Endodermal cell (in vitro differentiated cells): ENCODE data around the gene ADGRB3. TPM values are rescaled to one million over a fixed set of nuclear protein-coding genes. Genes with fewer than 3 reads are reported as not detected.

Experiments
- DNase-seq: peaks from one replicate; pipeline ENCODE4 v3.0.0-alpha.2; 2017
- H3K27ac ChIP-seq: 2 replicates; pipeline ENCODE4 v1.5.1; 2013; ENCODE audit warnings: mild to moderate bottlenecking, low read depth, low read length, moderate library complexity
- H3K27me3 ChIP-seq: 2 replicates; pipeline ENCODE4 v1.6.1; 2013; ENCODE audit warnings: mild to moderate bottlenecking, low read length, moderate library complexity; ENCODE audit not compliant: insufficient read depth, control insufficient read depth, poor library complexity, severe bottlenecking
- H3K36me3 ChIP-seq: 2 replicates; pipeline ENCODE4 v1.7.0; 2013; ENCODE audit warnings: mild to moderate bottlenecking, low read length, moderate library complexity; ENCODE audit not compliant: control insufficient read depth, insufficient read depth
- H3K4me1 ChIP-seq: one replicate; pipeline ENCODE4 v1.7.0; 2013; ENCODE audit warnings: low read length; ENCODE audit not compliant: control insufficient read depth, insufficient read depth
- H3K4me3 ChIP-seq: 2 replicates; pipeline ENCODE4 v1.5.1; 2013; ENCODE audit warnings: mild to moderate bottlenecking, low read length, moderate library complexity
- H3K9ac ChIP-seq: 2 replicates; pipeline ENCODE4 v1.6.1; 2013; ENCODE audit warnings: mild to moderate bottlenecking, low read length, moderate library complexity; ENCODE audit not compliant: poor library complexity, severe bottlenecking; ENCODE audit errors: extremely low read depth
- H3K9me3 ChIP-seq: 2 replicates; pipeline ENCODE4 v1.6.1; 2013; ENCODE audit warnings: mild to moderate bottlenecking, low read length, moderate library complexity; ENCODE audit not compliant: control insufficient read depth
- H3K27ac Mint-ChIP-seq: 2 replicates; pipeline ENCODE4 v1.8.0; 2020; ENCODE audit warnings: mixed read lengths
- H3K27me3 Mint-ChIP-seq: 2 replicates; pipeline ENCODE4 v1.8.0; 2021; ENCODE audit warnings: mild to moderate bottlenecking, mixed read lengths; ENCODE audit not compliant: insufficient read depth
- H3K36me3 Mint-ChIP-seq: 2 replicates; pipeline ENCODE4 v1.8.0; 2020; ENCODE audit warnings: low read depth, mixed read lengths
- H3K4me1 Mint-ChIP-seq: 2 replicates; pipeline ENCODE4 v1.8.0; 2020; ENCODE audit warnings: mixed read lengths
- H3K4me3 Mint-ChIP-seq: 2 replicates; pipeline ENCODE4 v1.8.0; 2020; ENCODE audit warnings: mild to moderate bottlenecking, moderate library complexity, mixed read lengths
- H3K9me3 Mint-ChIP-seq: 2 replicates; pipeline ENCODE4 v1.8.0; 2020; ENCODE audit warnings: mild to moderate bottlenecking, mixed read lengths
- CTCF ChIP-seq: fragments of 200-600 bp; sonication (generic); conservative IDR thresholded peaks from 2 replicates; pipeline ENCODE4 v1.5.0; 2021; ENCODE audit warnings: antibody characterized with exemption, mild to moderate bottlenecking
- WGBS, 2 experiments: methylation state at CpG; one replicate each; pipeline versions ENCODE4 v1.1.5 to v1.1.7; 2013; ENCODE audit warnings: missing lambda C conversion rate in 2 of 2, mixed read lengths in 1 of 2; ENCODE audit not compliant: insufficient coverage in 1 of 2, insufficient read length in 1 of 2; 5-methylcytosine and 5-hydroxymethylcytosine counted together
- total RNA-seq, 2 donors: library from RNA; stranded (reverse); fragmentation: NEBNext Ultra II Directional in 1 of 2; extraction: Animal tissue kit (Norgen Biotek cat#: 25700) in 1 of 2; gene quantifications; 2 replicates in 1 of 2; 3 replicates in 1 of 2; pipeline ENCODE4 v1.2.1, GENCODE V29; 2021

The ADGRB3 gene
- total RNA-seq, 2 donors from 2014 or later, result 0.33 to 1.3 TPM

- Histone ChIP-seq H3K27ac (no peak overlapping the region), H3K27me3 (no peaks in the 10 kb centered on the region), H3K4me3 (no peak overlapping the region), H3K9ac (no peak overlapping the region), H3K36me3 (no peaks in the 10 kb centered on the region), H3K9me3 (no peaks in the 10 kb centered on the region), H3K4me1 (no peaks in the 10 kb centered on the region)
- no peak overlapping the region for H3K27ac Mint-ChIP-seq
- no peak overlapping the region for H3K4me3 Mint-ChIP-seq
- WGBS, 2 experiments, result 90 to 98% methylated on average over 2 of the region's 3 CpGs
- no peak for DNase-seq
- H3K9me3 Mint-ChIP-seq, result no peaks in the 10 kb centered on the region
- no peak for TF ChIP-seq CTCF
- H3K4me1 Mint-ChIP-seq, result peaks cover 2% of the 10 kb centered on the region
- H3K27me3 Mint-ChIP-seq, result no peaks in the 10 kb centered on the region
- no peaks in the 10 kb centered on the region for H3K36me3 Mint-ChIP-seq
Observed at GRCh38 chr6:69181964-69182363, 546.9 kb downstream of the ADGRB3 start.

- no peaks in the 10 kb centered on the region for H3K4me1 Mint-ChIP-seq
- H3K9me3 Mint-ChIP-seq, result no peaks in the 10 kb centered on the region
- Histone ChIP-seq H3K27ac (no peak overlapping the region), H3K4me1 (no peaks in the 10 kb centered on the region), H3K9ac (no peak overlapping the region), H3K36me3 (no peaks in the 10 kb centered on the region), H3K9me3 (no peaks in the 10 kb centered on the region), H3K4me3 (no peak overlapping the region), H3K27me3 (no peaks in the 10 kb centered on the region)
- H3K36me3 Mint-ChIP-seq, result no peaks in the 10 kb centered on the region
- no peak for TF ChIP-seq CTCF
- H3K27ac Mint-ChIP-seq, result no peak overlapping the region
- H3K27me3 Mint-ChIP-seq, result no peaks in the 10 kb centered on the region
- H3K4me3 Mint-ChIP-seq, result no peak overlapping the region
- WGBS, 2 experiments, result 86 to 100% methylated on average over 2 to 3 of the region's 3 CpGs
- no peak for DNase-seq
Observed at GRCh38 chr6:69185276-69185675, 550.2 kb downstream of the ADGRB3 start.

- H3K27me3 Mint-ChIP-seq, result no peaks in the 10 kb centered on the region
- no peaks in the 10 kb centered on the region for H3K4me1 Mint-ChIP-seq
- H3K4me3 Mint-ChIP-seq, result no peak overlapping the region
- no peaks in the 10 kb centered on the region for H3K9me3 ChIP-seq
- no peaks in the 10 kb centered on the region for H3K4me1 ChIP-seq
- H3K9me3 Mint-ChIP-seq, result no peaks in the 10 kb centered on the region
- H3K27ac ChIP-seq, result no peak overlapping the region
- no peak overlapping the region for H3K27ac Mint-ChIP-seq
- WGBS, 2 experiments, result 77 to 100% methylated on average over 1 to 2 of the region's 2 CpGs
- H3K27me3 ChIP-seq, result no peaks in the 10 kb centered on the region
- no peaks in the 10 kb centered on the region for H3K36me3 Mint-ChIP-seq
- no peak for TF ChIP-seq CTCF
- no peak for DNase-seq
- H3K4me3 ChIP-seq, result no peak overlapping the region
- H3K36me3 ChIP-seq, result no peaks in the 10 kb centered on the region
- no peak overlapping the region for H3K9ac ChIP-seq
Observed at GRCh38 chr6:69202768-69203167, 567.7 kb downstream of the ADGRB3 start.
